HG02623 (cell line): ENCODE data around the gene NCR2.

ENCODE experiments used
- ATAC-seq: cut with Tn5 transposase; IDR thresholded peaks from one replicate; pipeline ENCODE4 v1.9.1; 2021; ENCODE audit warnings: moderate library complexity; ENCODE audit not compliant: unreplicated experiment

The NCR2 gene

DNA sequence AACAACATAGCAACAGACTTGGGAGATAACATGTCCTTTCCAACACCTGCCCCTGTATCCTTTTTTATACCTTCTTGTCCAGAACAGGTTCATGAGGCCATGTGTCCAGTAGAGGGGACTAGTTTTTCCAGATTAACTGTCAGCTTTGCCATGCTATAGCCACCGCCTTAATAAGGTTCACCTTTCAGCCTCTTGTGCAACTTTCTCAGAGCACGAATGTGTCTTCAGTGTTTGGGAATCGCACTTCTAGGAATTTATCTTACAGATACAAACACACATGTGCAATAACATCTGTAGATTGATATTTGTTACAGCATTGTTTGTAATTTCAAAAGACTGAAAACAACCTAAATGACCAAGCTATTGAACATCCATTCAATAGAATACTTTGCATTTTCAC, 21.4 kb downstream of the NCR2 start:
- no peak for ATAC-seq

DNA sequence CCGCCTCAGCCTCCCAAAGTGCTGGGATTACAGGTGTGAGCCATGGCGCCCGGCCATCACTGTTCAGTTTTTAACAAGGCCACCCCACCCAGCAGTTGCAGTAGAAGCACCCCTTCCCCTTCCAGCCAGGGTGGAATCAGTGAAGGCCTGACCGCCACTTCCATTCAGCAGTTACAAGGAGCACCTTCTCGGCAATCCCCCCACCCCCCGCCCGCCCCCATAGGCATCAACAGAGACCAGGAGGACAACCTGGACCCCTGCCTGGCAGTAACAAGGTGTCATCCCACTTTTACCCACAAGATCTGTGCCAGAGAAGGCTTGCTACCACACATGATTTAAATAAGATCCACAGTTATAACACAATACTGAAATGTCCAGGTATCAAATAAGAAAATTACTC, 23.1 kb downstream of the NCR2 start:
- ATAC-seq: no peak

- no peak for ATAC-seq
Measured at GRCh38 chr6:41359617-41360313, 24.4 kb downstream of the NCR2 start.

GRCh38 chr6:41360314-41360685, 24.9 kb downstream of the NCR2 start:
- ATAC-seq: no peak

- ATAC-seq: no peak
Measured at GRCh38 chr6:41366150-41366549, 30.7 kb downstream of the NCR2 start.

- ATAC-seq: no peak
Measured at GRCh38 chr6:41367061-41367460, 31.7 kb downstream of the NCR2 start.

- no peak for ATAC-seq
Measured at GRCh38 chr6:41367700-41368099, 32.3 kb downstream of the NCR2 start.

GRCh38 chr6:41370488-41371111, 35.2 kb downstream of the NCR2 start:
- no peak for ATAC-seq

DNA sequence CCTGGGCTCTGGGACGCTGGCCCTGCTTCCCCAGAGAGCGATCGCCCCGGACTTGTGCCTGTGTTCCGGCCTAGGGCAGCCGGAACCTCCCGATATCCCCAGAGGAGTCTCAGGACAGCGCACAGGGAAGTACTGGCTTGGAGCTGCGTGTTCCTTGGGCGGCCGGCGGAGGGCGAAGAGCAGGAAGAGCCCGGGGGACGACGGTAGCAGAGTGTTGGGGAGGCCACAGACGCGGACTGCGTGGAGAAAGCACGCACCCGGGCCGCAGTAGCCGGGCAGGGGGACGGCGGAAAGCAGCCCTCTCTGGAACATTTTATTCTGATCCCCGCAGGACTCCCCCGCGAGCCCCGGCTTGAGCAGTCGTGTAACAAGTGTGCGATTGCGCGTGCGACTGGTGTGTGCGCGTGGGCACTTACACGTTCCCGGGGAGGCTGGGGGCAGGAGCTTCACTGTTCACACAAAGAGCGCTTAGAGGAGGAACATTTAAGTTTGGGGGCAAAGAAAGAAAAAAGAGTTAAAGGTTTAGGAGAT, 36.1 kb downstream of the NCR2 start:
- ATAC-seq: no peak

DNA sequence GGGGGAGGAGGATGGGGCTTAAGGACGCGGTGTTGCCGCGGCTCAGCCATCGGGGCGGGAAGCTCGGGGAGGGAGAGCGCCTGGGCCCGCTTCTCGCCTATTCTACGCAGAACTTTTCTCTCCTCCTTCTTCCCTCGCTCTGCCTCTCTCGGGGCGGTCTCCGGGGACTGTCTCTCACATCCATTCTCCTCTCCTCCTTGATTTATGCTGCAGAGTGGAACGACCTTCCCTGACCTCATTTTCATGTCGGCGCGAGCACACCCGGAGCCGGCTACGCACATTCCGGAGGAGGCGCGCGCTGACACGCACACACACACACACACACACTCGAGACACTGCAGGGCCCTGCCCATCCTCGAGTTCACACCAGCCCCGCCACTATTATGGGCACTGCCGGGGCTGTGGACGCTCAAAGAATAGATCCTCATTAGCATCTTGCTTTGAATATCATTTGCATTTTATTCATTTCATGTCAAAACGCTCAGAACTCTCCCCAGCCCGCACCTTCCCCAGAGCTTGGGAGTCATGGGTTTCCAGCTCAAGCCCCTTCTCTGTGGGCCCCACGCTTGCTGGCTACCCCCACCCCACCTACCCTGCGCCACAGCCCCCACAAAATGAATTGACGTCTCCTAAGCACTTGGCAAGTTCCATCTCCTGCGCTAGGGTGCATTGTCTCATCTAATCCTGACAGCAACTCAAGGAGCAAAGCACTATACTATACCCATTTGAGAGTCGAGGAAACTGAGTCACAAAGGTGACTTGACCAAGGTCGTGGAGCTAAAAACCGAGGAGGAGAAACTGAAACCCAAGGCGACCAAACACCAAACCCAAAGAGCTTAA, 36.8 kb downstream of the NCR2 start:
- ATAC-seq: no peak

DNA sequence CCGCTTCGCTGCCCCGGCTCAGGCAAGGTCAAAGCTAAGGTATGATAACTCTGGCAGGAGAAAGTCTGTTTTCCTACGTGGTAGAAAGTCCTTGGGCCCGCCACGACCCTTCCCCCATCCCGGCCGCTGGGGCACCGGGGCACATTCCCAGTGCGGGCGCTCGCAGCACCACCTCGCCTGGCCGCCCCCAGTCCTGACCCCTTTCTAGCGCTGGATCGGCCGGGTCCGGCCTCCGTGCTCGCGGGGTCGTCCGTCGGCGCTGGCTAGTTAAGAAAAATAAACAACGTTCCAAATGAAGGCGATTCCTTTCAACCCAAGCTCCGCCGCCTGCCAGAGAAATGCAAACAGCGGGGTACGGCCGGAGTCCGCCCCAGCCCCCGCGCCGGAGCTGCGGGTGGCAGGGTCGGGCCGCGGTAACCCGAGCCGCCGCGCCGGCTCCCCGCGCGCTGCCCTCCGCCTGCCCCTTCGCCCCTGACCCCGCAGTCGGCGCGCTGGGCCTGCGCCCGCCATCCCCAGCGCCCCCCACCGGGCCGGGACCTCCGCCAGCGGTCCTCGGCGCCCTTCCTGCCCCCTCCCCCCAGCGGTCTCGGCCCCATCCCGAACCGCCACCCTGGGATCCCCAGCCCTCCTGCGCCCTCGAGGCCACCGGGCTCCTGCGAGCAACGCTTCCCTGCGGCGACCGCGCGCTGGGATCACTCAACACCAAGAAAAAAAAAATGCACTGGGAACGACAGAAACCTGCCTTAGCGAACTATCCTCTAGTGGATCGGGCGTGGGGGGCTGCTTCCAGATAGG, 37.6 kb downstream of the NCR2 start:
- no peak for ATAC-seq

- ATAC-seq: no peak
Measured at GRCh38 chr6:41373627-41373918, 38.2 kb downstream of the NCR2 start.

DNA sequence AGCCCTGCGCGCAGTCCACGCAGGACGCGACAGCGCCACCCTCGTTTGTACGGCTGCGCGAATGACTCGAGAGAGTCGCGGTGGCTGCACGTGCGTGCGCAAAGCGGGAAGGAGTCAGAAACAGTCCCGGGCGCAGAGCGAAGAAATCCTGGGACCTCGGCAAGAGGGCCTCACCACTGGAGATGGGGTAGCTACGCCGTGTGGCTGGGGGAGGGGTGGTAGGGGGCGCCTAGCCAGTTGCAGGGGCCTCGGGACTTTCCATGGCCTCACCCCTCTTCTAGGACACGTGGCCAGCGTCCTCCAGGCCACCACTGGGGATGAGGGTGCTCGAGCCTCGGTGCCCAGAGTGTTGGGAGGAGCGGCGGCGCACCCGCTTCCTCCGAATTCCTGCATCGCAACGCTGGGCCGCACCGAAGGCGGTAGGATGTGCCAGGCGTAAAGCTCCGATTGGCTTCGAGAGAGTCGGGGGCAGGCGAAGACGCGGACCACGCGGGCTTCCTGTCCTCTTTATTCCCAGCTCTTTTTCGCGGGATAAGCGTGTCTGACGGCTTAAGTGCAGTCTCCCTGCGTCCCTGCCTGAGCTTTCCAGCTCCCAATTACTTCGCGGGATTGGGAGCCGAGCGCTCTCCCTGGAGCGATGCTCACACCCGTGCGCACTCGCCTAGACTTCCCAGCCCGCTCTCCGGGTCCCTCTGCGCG, 38.7 kb downstream of the NCR2 start:
- no peak for ATAC-seq

GRCh38 chr6:41374618-41375590, 39.5 kb downstream of the NCR2 start:
- no peak for ATAC-seq

DNA sequence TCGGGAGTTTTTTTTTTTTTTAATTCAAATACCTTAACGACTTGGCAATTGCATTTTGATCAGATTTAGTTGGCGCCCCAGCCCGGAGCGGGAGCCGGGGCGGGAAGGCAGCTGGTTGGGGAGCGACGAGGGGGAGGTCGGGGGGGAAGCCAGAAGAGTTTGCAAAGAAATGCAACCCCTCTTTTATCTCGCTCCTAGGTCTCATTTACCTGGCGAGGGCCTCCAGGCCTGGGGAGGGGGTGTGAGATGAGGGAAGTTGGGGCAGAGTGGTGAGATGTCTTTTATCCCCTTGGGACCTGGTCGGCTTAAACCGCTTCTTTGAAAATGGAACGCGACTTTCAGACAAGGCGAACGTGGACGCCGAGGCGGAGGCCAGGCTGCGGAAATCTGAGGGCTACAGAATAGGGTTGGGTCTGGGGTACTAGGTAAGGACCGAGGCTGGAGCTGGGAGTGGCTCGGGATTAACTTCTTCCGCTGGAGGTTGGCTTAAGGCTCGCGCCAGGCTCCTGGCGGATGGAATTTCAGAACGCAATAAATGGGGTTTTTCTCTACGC, 40.3 kb downstream of the NCR2 start:
- no peak for ATAC-seq

DNA sequence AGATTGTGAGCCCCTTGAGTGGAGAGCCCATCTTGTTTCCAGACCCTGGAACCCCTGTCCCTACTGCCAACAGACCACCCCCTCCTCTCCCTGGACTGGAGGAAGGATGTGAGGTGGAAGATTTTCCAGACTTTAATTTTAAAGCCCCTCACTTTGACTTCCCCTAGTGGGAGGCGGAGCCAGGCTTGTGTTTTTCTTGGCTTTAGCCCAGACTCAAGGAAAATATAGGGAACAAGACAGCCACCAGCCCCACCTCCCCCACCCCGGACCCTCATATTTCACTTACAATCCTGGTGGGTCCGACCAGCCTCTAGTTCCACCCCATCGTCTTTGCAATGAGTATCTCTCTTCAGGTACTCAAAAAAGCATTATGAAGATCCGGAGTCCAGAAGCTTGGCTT, 40.8 kb downstream of the NCR2 start:
- ATAC-seq: no peak

DNA sequence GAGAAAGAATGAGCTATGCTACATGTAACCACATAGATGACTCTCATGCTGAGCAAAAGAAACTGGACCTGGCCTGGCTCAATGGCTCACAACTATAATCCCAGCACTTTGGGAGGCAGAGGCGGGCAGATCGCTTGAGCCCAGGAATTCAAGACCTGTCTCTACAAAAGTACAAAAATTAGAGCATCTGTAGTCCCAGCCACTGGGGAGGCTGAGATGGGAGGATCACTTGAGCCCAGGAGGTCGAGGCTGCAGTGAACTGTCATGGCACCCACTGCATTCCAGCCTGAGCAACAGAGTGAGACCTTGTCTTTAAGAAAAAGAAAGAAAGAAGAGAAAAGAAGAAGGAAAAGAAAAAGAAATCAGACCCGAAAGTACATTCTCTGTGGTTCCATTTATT, 41.7 kb downstream of the NCR2 start:
- ATAC-seq: no peak

GRCh38 chr6:41379306-41379705, 43.9 kb downstream of the NCR2 start:
- ATAC-seq: no peak

DNA sequence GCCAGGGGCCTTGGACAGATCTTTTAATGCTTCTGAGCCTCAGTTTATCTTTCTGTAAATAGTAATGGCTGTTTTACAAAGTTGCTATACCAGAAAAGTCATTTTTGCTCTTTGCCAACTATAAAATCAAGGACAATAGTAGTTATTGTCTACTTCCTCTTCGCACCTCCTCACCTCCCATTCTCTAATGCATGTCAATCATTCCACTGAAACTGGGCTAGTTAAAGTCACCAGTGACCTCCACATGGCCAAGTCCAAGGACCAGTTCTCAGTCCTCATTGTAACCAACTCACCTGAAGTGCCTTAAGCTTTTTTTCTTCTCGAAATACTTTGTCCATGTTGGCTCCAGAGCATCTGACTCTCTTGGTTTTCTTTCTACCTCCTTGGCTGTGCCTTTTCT, 51.2 kb downstream of the NCR2 start:
- ATAC-seq: no peak
